GM12878 (cell line): ENCODE measurements around the gene SMG6. TPM values are rescaled to one million over a fixed set of nuclear protein-coding genes. Genes with fewer than 3 reads are reported as not detected.

ENCODE experiments used
- ATAC-seq: fragments of 200-7000 bp; cut with Tn5 transposase; 3 replicates; pipeline ENCODE4 v1.9.1; 2020; ENCODE audit warnings: mild to moderate bottlenecking, moderate library complexity
- BruUV-seq: library from RNA; stranded (reverse); fragments of 400-500 nt; replicated peaks from 2 replicates; lab custom pipeline; 2021; lab: Mats Ljungman, UMichigan
- CTCF ChIA-PET: fragments of 300-600 bp; sonication (Branson Sonifier 250); formaldehyde crosslinking; extraction: SDS; loops from one replicate; lab custom pipeline; 2021; ENCODE audit warnings: inconsistent platforms; lab: Yijun Ruan, JAX
- POLR2A ChIA-PET: fragments of 350-600 bp; formaldehyde crosslinking; extraction: SDS; loops from one replicate; lab custom pipeline; 2021; ENCODE audit warnings: inconsistent platforms; lab: Charles Lee
- RAD21 ChIA-PET: fragments of 300-600 bp; sonication (Branson Sonifier 250); formaldehyde crosslinking; loops from one replicate; lab custom pipeline; 2023; ENCODE audit warnings: antibody characterized with exemption; ENCODE audit not compliant: unreplicated experiment; lab: Charles Lee
- SMC1A ChIA-PET: fragments of 300-600 bp; sonication (Branson Sonifier 250); formaldehyde crosslinking; loops from one replicate; lab custom pipeline; 2023; ENCODE audit not compliant: unreplicated experiment, uncharacterized antibody; lab: Charles Lee
- DNase-seq: peaks from one replicate; pipeline ENCODE4 v3.0.0-alpha.2; 2011; ENCODE audit warnings: low read depth, low spot score
- FAIRE-seq: peaks from 3 replicates; lab custom pipeline; 2011; peaks lifted over from hg19 to GRCh38; lab: Jason Lieb, UNC
- H2AFZ ChIP-seq: 2 replicates; pipeline ENCODE4 v1.6.0; 2011; ENCODE audit warnings: low read depth, low read length, control low read depth; ENCODE audit not compliant: control insufficient read depth
- H3K27ac ChIP-seq: 2 replicates; pipeline ENCODE4 v1.5.1; 2011; ENCODE audit warnings: control low read depth; ENCODE audit not compliant: control insufficient read depth, insufficient read depth
- H3K27me3 ChIP-seq, 2 experiments: replicated peaks in 1 of 2; 2 replicates each; pipeline versions ENCODE4 v1.6.0 to v1.6.1; 2011; ENCODE audit warnings: low read length in 1 of 2; ENCODE audit not compliant: control insufficient read depth in 2 of 2, insufficient read depth in 2 of 2
- H3K36me3 ChIP-seq, 2 experiments: 2 replicates each; pipeline ENCODE4 v1.5.1; 2011; ENCODE audit warnings: low read length in 1 of 2; ENCODE audit not compliant: control insufficient read depth in 2 of 2, insufficient read depth in 2 of 2
- H3K4me1 ChIP-seq: 2 replicates; pipeline ENCODE4 v1.6.1; 2011; ENCODE audit warnings: mild to moderate bottlenecking, low read length, moderate library complexity, mixed read lengths; ENCODE audit not compliant: control insufficient read depth, insufficient read depth
- H3K4me2 ChIP-seq: 2 replicates; pipeline ENCODE4 v1.6.0; 2011; ENCODE audit warnings: control low read depth; ENCODE audit not compliant: control insufficient read depth, insufficient read depth
- H3K4me3 ChIP-seq: fragments of 200-600 bp; sonication (generic); 2 replicates; pipeline ENCODE4 v1.5.1; 2016
- H3K79me2 ChIP-seq: 2 replicates; pipeline ENCODE4 v1.6.0; 2011; ENCODE audit warnings: low read length; ENCODE audit not compliant: control insufficient read depth, insufficient read depth
- H3K9ac ChIP-seq: 2 replicates; pipeline ENCODE4 v1.8.0; 2011; ENCODE audit warnings: low read length, control low read depth, mixed read lengths; ENCODE audit not compliant: control insufficient read depth, insufficient read depth
- H3K9me3 ChIP-seq: replicated peaks from 3 replicates; pipeline ENCODE4 v1.5.1; 2011; ENCODE audit warnings: mild to moderate bottlenecking, low read length; ENCODE audit not compliant: control insufficient read depth, insufficient read depth
- H4K20me1 ChIP-seq: 2 replicates; pipeline ENCODE4 v1.6.0; 2011; ENCODE audit not compliant: control insufficient read depth, insufficient read depth
- EP300 ChIP-seq, 2 experiments: fragments of 150-350 bp in 1 of 2; IDR thresholded peaks; 2 replicates each; pipeline ENCODE4 v1.6.1; 2011 to 2012; ENCODE audit warnings: low read depth in 2 of 2, low read length in 2 of 2, borderline replicate concordance in 1 of 2, improper control_type of control experiment in 1 of 2, inconsistent platforms in 1 of 2; ENCODE audit not compliant: control insufficient read depth in 1 of 2
- IRF4 ChIP-seq: IDR thresholded peaks from 2 replicates; pipeline ENCODE4 v1.6.1; 2011; ENCODE audit warnings: low read depth, low read length
- MEF2B ChIP-seq: fragments of 450-650 bp; IDR thresholded peaks from 2 replicates; pipeline ENCODE4 v1.6.1; 2018; ENCODE audit warnings: mild to moderate bottlenecking, moderate library complexity; ENCODE audit not compliant: partially characterized antibody, poor library complexity, severe bottlenecking
- NFYB ChIP-seq: IDR thresholded peaks from 2 replicates; pipeline ENCODE4 v1.6.1; 2011; ENCODE audit warnings: low read depth, mild to moderate bottlenecking, low read length, improper control_type of control experiment, moderate library complexity; ENCODE audit not compliant: insufficient read depth
- NRF1 ChIP-seq: conservative IDR thresholded peaks from 2 replicates; pipeline ENCODE4 v1.6.1; 2011; ENCODE audit warnings: mild to moderate bottlenecking, low read depth, low read length, improper control_type of control experiment
- RB1 ChIP-seq: fragments of 450-650 bp; formaldehyde crosslinking; IDR thresholded peaks from 2 replicates; pipeline ENCODE4 v1.6.1; 2017; ENCODE audit warnings: mild to moderate bottlenecking, borderline replicate concordance
- SREBF2 ChIP-seq: IDR thresholded peaks from 2 replicates; pipeline ENCODE4 v1.6.1; 2012; ENCODE audit warnings: mild to moderate bottlenecking, low read length
- WGBS: methylation state at CpG from one replicate; pipeline ENCODE4 v1.1.6; 2016; ENCODE audit warnings: low lambda C conversion rate; ENCODE audit not compliant: insufficient replicate concordance, insufficient coverage; ENCODE audit errors: missing lambda C conversion rate; 5-methylcytosine and 5-hydroxymethylcytosine counted together
- in situ Hi-C: fragments of 300-500 bp; cut with MboI; formaldehyde crosslinking; loops from 9 replicates; pipeline ENCODE4 v1.14.3; 2018; ENCODE audit warnings: mixed read lengths
- intact Hi-C: fragments of 100-400 bp; cut with micrococcal nuclease; formaldehyde crosslinking; loops from one replicate; pipeline ENCODE4 v1.14.2; 2022; ENCODE audit not compliant: unreplicated experiment
- polyA plus RNA-seq, 11 experiments: library from polyadenylated mRNA; depleted of rRNA in 4 of 11; unstranded in 6 of 11; stranded (reverse) in 5 of 11; fragments of >200 nt; fragmentation: Nextera tagmentation in 4 of 11; fragmentation: Illumina TruSeq in 1 of 11; extraction: Ambion mirVana in 4 of 11; extraction: Trizol in 1 of 11; gene quantifications; 1 replicate in 1 of 11; 2 replicates in 10 of 11; pipeline versions ENCODE4 v1.2.1 to v1.2.3, GENCODE V29; 2011 to 2016; ENCODE audit warnings: inconsistent platforms in 2 of 11, missing spikeins in 2 of 11, low read depth in 1 of 11
- total RNA-seq, 4 experiments: library from RNA; depleted of rRNA in 3 of 4; stranded (reverse); fragments of >200 nt in 3 of 4; fragmentation: Illumina TruSeq in 1 of 4; extraction: Trizol in 1 of 4; gene quantifications; 2 replicates each; pipeline versions ENCODE4 v1.2.1 to v1.2.3, GENCODE V29; 2013 to 2021
- TF ChIP-seq, protein P1 (sequence below): fragments of 450-650 bp; IDR thresholded peaks from 2 replicates; pipeline ENCODE4 v1.6.1; 2017; ENCODE audit warnings: borderline replicate concordance
- TF ChIP-seq, protein P2 (sequence below): fragments of 450-650 bp; formaldehyde crosslinking; IDR thresholded peaks from 2 replicates; pipeline ENCODE4 v1.4.0; 2020; ENCODE audit warnings: mild to moderate bottlenecking, moderate library complexity
- TF ChIP-seq, protein P3 (sequence below): fragments of 450-650 bp; IDR thresholded peaks from 2 replicates; pipeline ENCODE4 v1.6.1; 2016; ENCODE audit warnings: mild to moderate bottlenecking, moderate library complexity, borderline replicate concordance
- TF ChIP-seq, protein P4 (sequence below): IDR thresholded peaks from 2 replicates; pipeline ENCODE4 v1.6.1; 2012; ENCODE audit warnings: low read depth, low read length, improper control_type of control experiment

SMG6 gene
- total and polyA plus RNA-seq, 10 of the 15 experiments (the other 5 are each of a cell fraction or from before 2014, with no cell fraction given) = 0.58 to 28.7 (median 15.7) TPM

DNA sequence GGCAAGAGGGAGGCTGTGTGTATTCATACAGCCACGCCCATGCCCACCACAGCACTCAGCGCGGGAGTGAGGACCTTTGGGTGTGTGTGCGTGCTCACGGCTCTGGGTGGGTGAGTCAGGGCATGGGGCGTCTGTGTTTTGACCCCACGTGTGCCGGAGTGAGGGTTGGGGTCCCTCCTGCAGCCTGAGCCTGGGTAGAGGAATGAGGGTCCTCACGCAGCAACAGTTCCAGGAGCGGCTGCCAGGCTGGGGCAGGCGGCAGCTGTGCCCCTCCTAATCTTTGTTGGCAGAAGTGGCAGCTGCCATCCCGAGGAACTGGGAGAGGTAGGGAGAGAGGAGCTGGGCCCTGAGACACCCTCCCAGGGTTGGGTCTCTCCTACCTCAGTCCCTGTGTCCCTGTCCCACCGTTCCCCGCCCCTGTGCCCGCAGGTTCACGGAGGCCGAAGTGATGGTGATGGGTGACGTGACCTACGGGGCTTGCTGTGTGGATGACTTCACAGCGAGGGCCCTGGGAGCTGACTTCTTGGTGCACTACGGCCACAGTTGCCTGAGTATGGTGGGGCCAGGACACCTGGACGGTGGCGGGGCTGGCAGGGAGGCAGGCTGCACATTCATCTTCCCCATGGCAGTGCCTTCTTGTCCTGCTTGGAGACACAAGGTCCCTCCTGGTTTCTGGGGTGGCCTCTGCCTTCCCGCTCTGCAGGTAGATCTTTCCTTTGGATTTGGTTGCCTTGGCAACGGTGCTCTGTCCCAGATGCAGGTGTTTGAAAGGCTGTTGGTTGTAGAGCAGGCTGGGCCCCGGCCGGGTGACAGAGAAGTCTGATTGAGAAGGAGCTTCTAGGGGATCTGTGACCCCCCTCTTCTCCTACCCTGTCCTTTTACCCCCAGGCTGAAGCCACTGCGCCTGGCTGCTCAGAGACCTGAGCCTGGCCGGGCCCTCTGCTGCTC lies 267.8 kb downstream of the SMG6 start:
- POLR2A ChIA-PET = no interaction called here
- RAD21 ChIA-PET = no interaction called here
- intact Hi-C loops = no loop called here
- CTCF ChIA-PET = no interaction called here
- Histone ChIP-seq H3K27me3 (no peaks in the 10 kb centered on the region), H3K9ac (no peak overlapping the region), H3K4me2 (no peak overlapping the region), H3K27ac (no peak overlapping the region), H3K4me1 (peaks cover 11% of the 10 kb centered on the region; the same call in 1 of the 2 replicates), H3K36me3 (peaks cover 5 to 8% of the 10 kb centered on the region in 2 experiments; a peak in 3 of 4 replicates), H3K4me3 (no peak overlapping the region), H3K9me3 (no peaks in the 10 kb centered on the region), H3K79me2 (peaks cover 4% of the 10 kb centered on the region), H2AFZ (no peak overlapping the region), H4K20me1 (no peaks in the 10 kb centered on the region)
- FAIRE-seq = no peak
- ATAC-seq = no peak
- no peak for DNase-seq
- no TSS peak for BruUV-seq
- 84% methylated on average over 29 of the region's 29 CpGs for WGBS
- in situ Hi-C loops = no loop called here
- TF ChIP-seq, protein P1, sequence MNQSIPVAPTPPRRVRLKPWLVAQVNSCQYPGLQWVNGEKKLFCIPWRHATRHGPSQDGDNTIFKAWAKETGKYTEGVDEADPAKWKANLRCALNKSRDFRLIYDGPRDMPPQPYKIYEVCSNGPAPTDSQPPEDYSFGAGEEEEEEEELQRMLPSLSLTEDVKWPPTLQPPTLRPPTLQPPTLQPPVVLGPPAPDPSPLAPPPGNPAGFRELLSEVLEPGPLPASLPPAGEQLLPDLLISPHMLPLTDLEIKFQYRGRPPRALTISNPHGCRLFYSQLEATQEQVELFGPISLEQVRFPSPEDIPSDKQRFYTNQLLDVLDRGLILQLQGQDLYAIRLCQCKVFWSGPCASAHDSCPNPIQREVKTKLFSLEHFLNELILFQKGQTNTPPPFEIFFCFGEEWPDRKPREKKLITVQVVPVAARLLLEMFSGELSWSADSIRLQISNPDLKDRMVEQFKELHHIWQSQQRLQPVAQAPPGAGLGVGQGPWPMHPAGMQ = no peak
- TF ChIP-seq MEF2B (no peak), RB1 (no peak), SREBF2 (no peak), NFYB (no peak), NRF1 (no peak), IRF4 (no peak), EP300 (IDR thresholded peaks at IDR 0.05; ENCODE audit: borderline replicate concordance in 1 of 2, control insufficient read depth in 1 of 2, low read depth in 2 of 2, low read length in 2 of 2) (no peak)
- TF ChIP-seq, protein P2, sequence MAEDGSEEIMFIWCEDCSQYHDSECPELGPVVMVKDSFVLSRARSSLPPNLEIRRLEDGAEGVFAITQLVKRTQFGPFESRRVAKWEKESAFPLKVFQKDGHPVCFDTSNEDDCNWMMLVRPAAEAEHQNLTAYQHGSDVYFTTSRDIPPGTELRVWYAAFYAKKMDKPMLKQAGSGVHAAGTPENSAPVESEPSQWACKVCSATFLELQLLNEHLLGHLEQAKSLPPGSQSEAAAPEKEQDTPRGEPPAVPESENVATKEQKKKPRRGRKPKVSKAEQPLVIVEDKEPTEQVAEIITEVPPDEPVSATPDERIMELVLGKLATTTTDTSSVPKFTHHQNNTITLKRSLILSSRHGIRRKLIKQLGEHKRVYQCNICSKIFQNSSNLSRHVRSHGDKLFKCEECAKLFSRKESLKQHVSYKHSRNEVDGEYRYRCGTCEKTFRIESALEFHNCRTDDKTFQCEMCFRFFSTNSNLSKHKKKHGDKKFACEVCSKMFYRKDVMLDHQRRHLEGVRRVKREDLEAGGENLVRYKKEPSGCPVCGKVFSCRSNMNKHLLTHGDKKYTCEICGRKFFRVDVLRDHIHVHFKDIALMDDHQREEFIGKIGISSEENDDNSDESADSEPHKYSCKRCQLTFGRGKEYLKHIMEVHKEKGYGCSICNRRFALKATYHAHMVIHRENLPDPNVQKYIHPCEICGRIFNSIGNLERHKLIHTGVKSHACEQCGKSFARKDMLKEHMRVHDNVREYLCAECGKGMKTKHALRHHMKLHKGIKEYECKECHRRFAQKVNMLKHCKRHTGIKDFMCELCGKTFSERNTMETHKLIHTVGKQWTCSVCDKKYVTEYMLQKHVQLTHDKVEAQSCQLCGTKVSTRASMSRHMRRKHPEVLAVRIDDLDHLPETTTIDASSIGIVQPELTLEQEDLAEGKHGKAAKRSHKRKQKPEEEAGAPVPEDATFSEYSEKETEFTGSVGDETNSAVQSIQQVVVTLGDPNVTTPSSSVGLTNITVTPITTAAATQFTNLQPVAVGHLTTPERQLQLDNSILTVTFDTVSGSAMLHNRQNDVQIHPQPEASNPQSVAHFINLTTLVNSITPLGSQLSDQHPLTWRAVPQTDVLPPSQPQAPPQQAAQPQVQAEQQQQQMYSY (CRISPR knock-in tag) = no peak
- TF ChIP-seq, protein P3, sequence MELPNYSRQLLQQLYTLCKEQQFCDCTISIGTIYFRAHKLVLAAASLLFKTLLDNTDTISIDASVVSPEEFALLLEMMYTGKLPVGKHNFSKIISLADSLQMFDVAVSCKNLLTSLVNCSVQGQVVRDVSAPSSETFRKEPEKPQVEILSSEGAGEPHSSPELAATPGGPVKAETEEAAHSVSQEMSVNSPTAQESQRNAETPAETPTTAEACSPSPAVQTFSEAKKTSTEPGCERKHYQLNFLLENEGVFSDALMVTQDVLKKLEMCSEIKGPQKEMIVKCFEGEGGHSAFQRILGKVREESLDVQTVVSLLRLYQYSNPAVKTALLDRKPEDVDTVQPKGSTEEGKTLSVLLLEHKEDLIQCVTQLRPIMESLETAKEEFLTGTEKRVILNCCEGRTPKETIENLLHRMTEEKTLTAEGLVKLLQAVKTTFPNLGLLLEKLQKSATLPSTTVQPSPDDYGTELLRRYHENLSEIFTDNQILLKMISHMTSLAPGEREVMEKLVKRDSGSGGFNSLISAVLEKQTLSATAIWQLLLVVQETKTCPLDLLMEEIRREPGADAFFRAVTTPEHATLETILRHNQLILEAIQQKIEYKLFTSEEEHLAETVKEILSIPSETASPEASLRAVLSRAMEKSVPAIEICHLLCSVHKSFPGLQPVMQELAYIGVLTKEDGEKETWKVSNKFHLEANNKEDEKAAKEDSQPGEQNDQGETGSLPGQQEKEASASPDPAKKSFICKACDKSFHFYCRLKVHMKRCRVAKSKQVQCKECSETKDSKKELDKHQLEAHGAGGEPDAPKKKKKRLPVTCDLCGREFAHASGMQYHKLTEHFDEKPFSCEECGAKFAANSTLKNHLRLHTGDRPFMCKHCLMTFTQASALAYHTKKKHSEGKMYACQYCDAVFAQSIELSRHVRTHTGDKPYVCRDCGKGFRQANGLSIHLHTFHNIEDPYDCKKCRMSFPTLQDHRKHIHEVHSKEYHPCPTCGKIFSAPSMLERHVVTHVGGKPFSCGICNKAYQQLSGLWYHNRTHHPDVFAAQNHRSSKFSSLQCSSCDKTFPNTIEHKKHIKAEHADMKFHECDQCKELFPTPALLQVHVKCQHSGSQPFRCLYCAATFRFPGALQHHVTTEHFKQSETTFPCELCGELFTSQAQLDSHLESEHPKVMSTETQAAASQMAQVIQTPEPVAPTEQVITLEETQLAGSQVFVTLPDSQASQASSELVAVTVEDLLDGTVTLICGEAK = no peak
- TF ChIP-seq, protein P4, sequence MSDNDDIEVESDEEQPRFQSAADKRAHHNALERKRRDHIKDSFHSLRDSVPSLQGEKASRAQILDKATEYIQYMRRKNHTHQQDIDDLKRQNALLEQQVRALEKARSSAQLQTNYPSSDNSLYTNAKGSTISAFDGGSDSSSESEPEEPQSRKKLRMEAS = no peak
- SMC1A ChIA-PET = no interaction called here
